RWPE2 (cell line): Measurements from ENCODE around the gene TENT4A.
A peak's percentile ranks its signal among the peaks of the same experiment; 100 is the strongest.

ENCODE experiments used
- ATAC-seq: fragments of 200-7000 bp; cut with Tn5 transposase; 3 replicates; pipeline ENCODE4 v1.9.1; 2021; ENCODE audit warnings: low read depth
- DNase-seq: peaks from one replicate; pipeline ENCODE4 v3.0.0-alpha.2; 2020; ENCODE audit warnings: low spot score
- H3K27ac ChIP-seq: fragments of 450-650 bp; 2 replicates; pipeline ENCODE4 v1.5.1; 2017; ENCODE audit warnings: mild to moderate bottlenecking; ENCODE audit not compliant: poor library complexity, severe bottlenecking
- H3K27me3 ChIP-seq: fragments of 250-450 bp; sonication (Bioruptor Pico); 2 replicates; pipeline ENCODE4 v1.5.1; 2021; ENCODE audit warnings: mild to moderate bottlenecking, moderate library complexity; ENCODE audit not compliant: insufficient read depth, poor library complexity, severe bottlenecking
- H3K36me3 ChIP-seq: fragments of 250-450 bp; sonication (Bioruptor Pico); 2 replicates; pipeline ENCODE4 v1.5.1; 2020; ENCODE audit warnings: low read depth, mild to moderate bottlenecking, moderate library complexity
- H3K4me1 ChIP-seq: fragments of 250-450 bp; sonication (Bioruptor Pico); 2 replicates; pipeline ENCODE4 v1.5.1; 2021; ENCODE audit warnings: mild to moderate bottlenecking, moderate library complexity; ENCODE audit not compliant: insufficient read depth, poor library complexity, severe bottlenecking
- H3K4me3 ChIP-seq: fragments of 250-450 bp; sonication (Bioruptor Pico); 2 replicates; pipeline ENCODE4 v1.5.1; 2021; ENCODE audit warnings: mild to moderate bottlenecking, moderate library complexity; ENCODE audit not compliant: severe bottlenecking
- H3K9me3 ChIP-seq: fragments of 250-450 bp; sonication (Bioruptor Pico); 2 replicates; pipeline ENCODE4 v1.5.1; 2021; ENCODE audit warnings: mild to moderate bottlenecking, moderate library complexity; ENCODE audit not compliant: severe bottlenecking
- TF ChIP-seq, protein P1 (sequence below): fragments of 450-650 bp; IDR thresholded peaks from one replicate; pipeline ENCODE4 v1.5.1; 2017; ENCODE audit warnings: mild to moderate bottlenecking, moderate library complexity; ENCODE audit not compliant: poor library complexity, severe bottlenecking

TENT4A gene

DNA sequence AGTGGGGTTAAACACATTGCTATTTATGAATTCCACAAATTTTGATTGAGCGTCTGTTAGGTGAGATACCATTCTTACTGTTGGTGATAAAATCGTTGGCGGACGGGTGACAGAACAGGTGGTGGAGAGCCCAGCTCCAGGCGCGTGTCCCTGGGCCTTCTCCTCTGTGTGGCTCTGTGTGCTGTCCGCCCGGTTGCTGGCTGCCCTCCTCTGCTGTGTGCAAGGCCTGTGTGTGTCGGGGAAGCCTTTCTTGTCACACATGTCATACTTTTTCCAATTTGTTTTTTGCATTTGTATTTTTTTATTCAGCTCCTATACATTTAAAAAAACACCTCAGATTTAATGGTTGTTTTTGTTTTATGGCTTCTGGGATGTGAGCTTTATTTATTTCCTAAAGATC is 33.9 kb downstream of the TENT4A start:
- peak; percentile 22 for DNase-seq
- TF ChIP-seq, protein P1, sequence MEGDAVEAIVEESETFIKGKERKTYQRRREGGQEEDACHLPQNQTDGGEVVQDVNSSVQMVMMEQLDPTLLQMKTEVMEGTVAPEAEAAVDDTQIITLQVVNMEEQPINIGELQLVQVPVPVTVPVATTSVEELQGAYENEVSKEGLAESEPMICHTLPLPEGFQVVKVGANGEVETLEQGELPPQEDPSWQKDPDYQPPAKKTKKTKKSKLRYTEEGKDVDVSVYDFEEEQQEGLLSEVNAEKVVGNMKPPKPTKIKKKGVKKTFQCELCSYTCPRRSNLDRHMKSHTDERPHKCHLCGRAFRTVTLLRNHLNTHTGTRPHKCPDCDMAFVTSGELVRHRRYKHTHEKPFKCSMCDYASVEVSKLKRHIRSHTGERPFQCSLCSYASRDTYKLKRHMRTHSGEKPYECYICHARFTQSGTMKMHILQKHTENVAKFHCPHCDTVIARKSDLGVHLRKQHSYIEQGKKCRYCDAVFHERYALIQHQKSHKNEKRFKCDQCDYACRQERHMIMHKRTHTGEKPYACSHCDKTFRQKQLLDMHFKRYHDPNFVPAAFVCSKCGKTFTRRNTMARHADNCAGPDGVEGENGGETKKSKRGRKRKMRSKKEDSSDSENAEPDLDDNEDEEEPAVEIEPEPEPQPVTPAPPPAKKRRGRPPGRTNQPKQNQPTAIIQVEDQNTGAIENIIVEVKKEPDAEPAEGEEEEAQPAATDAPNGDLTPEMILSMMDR = no peak
- no peak for ATAC-seq
- Histone ChIP-seq H3K36me3 (peaks cover 92% of the 10 kb centered on the region), H3K4me1 (no peaks in the 10 kb centered on the region), H3K9me3 (no peaks in the 10 kb centered on the region), H3K4me3 (no peak overlapping the region), H3K27me3 (no peaks in the 10 kb centered on the region), H3K27ac (no peak overlapping the region)

DNA sequence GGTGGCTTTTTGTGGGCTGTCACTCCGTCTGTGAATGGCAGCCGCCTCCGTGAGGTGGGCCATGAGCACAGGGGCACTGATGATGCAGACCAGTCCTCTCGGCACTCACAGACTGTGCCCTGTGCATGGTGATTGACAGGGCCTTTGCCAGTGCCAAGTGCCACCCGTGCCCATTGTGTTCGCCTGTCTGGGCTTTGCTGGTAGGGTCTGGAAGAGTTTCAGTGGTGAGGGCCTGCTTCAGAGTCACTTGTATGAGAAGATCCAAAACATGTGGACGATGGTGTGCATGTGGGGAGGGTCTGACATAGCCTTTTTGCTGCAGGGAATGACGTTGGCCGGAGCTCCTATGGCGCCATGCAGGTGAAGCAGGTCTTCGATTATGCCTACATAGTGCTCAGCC is 34.9 kb downstream of the TENT4A start:
- H3K27me3 ChIP-seq = no peaks in the 10 kb centered on the region
- no peaks in the 10 kb centered on the region for H3K9me3 ChIP-seq
- no peak for ATAC-seq
- H3K4me3 ChIP-seq = no peak overlapping the region
- peaks cover 94% of the 10 kb centered on the region for H3K36me3 ChIP-seq
- peak; percentile 40 for DNase-seq
- no peak overlapping the region for H3K27ac ChIP-seq
- TF ChIP-seq, protein P1 = no peak
- no peaks in the 10 kb centered on the region for H3K4me1 ChIP-seq

DNA sequence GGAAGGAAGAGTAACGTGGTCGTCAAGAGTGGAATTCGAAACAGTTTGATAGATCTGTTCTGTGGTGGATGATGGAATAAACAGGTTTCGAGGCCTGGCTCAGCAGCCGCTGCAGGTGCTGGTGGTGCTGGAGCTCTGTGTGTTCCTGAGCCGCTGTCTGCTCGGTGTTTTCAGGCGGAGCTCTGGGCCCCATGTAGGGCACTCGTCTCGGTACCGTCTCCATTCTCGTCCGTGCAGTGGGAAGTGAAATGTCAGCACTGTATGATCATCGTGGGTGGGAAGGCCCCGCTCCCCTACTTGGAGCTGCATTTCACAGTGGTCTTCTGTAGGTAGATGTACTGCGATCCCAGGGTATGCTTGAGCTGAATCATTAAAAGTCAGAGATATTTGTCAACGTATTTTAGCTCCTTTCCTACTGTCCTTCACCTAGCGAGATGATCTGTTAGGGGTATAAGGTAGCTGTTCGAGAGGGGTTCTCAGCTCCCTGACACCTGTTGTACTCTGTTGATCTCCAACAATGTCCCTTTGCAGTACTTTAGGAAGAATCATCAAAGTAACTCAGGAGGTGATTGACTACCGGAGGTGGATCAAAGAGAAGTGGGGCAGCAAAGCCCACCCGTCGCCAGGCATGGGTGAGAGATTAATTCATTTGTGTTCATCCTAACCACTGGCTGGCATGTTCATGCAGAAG is 35.9 kb downstream of the TENT4A start:
- ATAC-seq = no peak
- Histone ChIP-seq H3K27ac (no peak overlapping the region), H3K4me3 (no peak overlapping the region), H3K27me3 (no peaks in the 10 kb centered on the region), H3K4me1 (no peaks in the 10 kb centered on the region), H3K36me3 (peaks cover 94% of the 10 kb centered on the region), H3K9me3 (no peaks in the 10 kb centered on the region)
- peak; percentile 51 for DNase-seq
- TF ChIP-seq, protein P1 = no peak

DNA sequence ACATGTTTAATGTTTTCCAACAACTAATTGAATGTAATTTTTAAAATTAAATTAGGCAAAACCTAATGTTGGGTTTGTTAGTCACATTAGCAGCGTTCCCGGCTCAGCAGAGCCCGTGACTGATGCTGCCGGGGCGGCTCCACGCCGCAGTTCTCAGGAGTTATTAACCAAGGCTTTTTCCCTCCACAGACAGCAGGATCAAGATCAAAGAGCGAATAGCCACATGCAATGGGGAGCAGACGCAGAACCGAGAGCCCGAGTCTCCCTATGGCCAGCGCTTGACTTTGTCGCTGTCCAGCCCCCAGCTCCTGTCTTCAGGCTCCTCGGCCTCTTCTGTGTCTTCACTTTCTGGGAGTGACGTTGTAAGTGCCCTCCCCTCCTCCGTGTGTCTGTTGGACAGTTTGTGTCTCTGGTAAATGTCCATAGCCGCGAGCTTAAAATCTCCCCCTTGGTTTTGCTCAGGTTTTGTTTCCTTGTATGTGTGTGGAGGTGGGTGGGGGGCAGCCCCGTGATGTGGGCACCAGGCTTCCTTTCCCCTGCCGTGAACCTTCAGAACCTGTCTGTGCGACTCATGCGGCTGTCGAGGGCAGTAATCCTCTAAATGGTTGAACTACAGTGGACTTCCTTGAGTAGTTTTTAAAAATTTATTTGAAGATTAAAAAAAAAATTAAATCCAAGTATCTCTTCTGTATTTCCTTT is 37.1 kb downstream of the TENT4A start:
- DNase-seq (peak; percentile 34), ATAC-seq (no peak)
- peaks cover 100% of the 10 kb centered on the region for H3K36me3 ChIP-seq
- H3K27ac ChIP-seq = no peak overlapping the region
- H3K4me1 ChIP-seq = no peaks in the 10 kb centered on the region
- H3K9me3 ChIP-seq = no peaks in the 10 kb centered on the region
- TF ChIP-seq, protein P1 = no peak
- H3K4me3 ChIP-seq = no peak overlapping the region
- no peaks in the 10 kb centered on the region for H3K27me3 ChIP-seq
